ENCODE results near the gene GAS2L3.
"Not testable (repeated sequence)": the region's sequence is repeated elsewhere in the genome, so short reads cannot be mapped to it uniquely, and the experiment has no call there.

Gene GAS2L3

GRCh38 chr12:100591979-100592378 is 18.5 kb downstream of the GAS2L3 start:
- Histone ChIP-seq H3F3A (ENCODE audit: insufficient read depth) (no peaks in the 10 kb centered on the region), H3K9ac (ENCODE audit: low read length) (no peak overlapping the region), H3K79me2 (ENCODE audit: insufficient read depth, low read length) (no peaks in the 10 kb centered on the region), H4K20me1 (ENCODE audit: low read depth, low read length) (0 out of 2 replicates have a peak, but pooled peaks cover 2% of the 10 kb centered on the region), H3K9me2 (replicated peaks; ENCODE audit: insufficient read depth, low read length) (no peaks in the 10 kb centered on the region), H2AFZ (ENCODE audit: low read depth, low read length, severe bottlenecking) (no peak overlapping the region), H3K9me3 (ENCODE audit: insufficient read depth, low read length) (no peaks in the 10 kb centered on the region), H3K4me2 (ENCODE audit: low read depth, low read length, poor library complexity, severe bottlenecking) (no peak overlapping the region), H3K27me3 (ENCODE audit: low read length) (no peaks in the 10 kb centered on the region), H3K27ac (ENCODE audit: low read depth, low read length) (no peak overlapping the region), H3K36me3 (ENCODE audit: low read length) (no peaks in the 10 kb centered on the region), H3K4me3 (ENCODE audit: insufficient read depth, low read length, poor library complexity, severe bottlenecking) (no peak overlapping the region)
- TF ChIP-seq EZH2phosphoT487 (conservative IDR thresholded peaks at IDR 0.05; ENCODE audit: low read length): no peak
- TF ChIP-seq, protein P1, sequence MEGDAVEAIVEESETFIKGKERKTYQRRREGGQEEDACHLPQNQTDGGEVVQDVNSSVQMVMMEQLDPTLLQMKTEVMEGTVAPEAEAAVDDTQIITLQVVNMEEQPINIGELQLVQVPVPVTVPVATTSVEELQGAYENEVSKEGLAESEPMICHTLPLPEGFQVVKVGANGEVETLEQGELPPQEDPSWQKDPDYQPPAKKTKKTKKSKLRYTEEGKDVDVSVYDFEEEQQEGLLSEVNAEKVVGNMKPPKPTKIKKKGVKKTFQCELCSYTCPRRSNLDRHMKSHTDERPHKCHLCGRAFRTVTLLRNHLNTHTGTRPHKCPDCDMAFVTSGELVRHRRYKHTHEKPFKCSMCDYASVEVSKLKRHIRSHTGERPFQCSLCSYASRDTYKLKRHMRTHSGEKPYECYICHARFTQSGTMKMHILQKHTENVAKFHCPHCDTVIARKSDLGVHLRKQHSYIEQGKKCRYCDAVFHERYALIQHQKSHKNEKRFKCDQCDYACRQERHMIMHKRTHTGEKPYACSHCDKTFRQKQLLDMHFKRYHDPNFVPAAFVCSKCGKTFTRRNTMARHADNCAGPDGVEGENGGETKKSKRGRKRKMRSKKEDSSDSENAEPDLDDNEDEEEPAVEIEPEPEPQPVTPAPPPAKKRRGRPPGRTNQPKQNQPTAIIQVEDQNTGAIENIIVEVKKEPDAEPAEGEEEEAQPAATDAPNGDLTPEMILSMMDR (IDR thresholded peaks at IDR 0.05; ENCODE audit: insufficient read depth, low read length, poor library complexity, severe bottlenecking): no peak

- Histone ChIP-seq H2AFZ (ENCODE audit: low read depth, low read length, severe bottlenecking) (no peak overlapping the region), H3K4me3 (ENCODE audit: insufficient read depth, low read length, poor library complexity, severe bottlenecking) (no peak overlapping the region), H4K20me1 (ENCODE audit: low read depth, low read length) (0 out of 2 replicates have a peak, but pooled peaks cover 2% of the 10 kb centered on the region), H3K9me3 (ENCODE audit: insufficient read depth, low read length) (no peaks in the 10 kb centered on the region), H3K9me2 (replicated peaks; ENCODE audit: insufficient read depth, low read length) (no peaks in the 10 kb centered on the region), H3K27me3 (ENCODE audit: low read length) (no peaks in the 10 kb centered on the region), H3K36me3 (ENCODE audit: low read length) (no peaks in the 10 kb centered on the region), H3K27ac (ENCODE audit: low read depth, low read length) (no peak overlapping the region), H3K79me2 (ENCODE audit: insufficient read depth, low read length) (no peaks in the 10 kb centered on the region), H3K9ac (ENCODE audit: low read length) (no peak overlapping the region), H3K4me2 (ENCODE audit: low read depth, low read length, poor library complexity, severe bottlenecking) (no peak overlapping the region), H3F3A (ENCODE audit: insufficient read depth) (no peaks in the 10 kb centered on the region)
- no peak for TF ChIP-seq EZH2phosphoT487 (conservative IDR thresholded peaks at IDR 0.05; ENCODE audit: low read length)
- TF ChIP-seq, protein P1 (IDR thresholded peaks at IDR 0.05; ENCODE audit: insufficient read depth, low read length, poor library complexity, severe bottlenecking): no peak
Measured at GRCh38 chr12:100593490-100593889, 20.0 kb downstream of the GAS2L3 start.

DNA sequence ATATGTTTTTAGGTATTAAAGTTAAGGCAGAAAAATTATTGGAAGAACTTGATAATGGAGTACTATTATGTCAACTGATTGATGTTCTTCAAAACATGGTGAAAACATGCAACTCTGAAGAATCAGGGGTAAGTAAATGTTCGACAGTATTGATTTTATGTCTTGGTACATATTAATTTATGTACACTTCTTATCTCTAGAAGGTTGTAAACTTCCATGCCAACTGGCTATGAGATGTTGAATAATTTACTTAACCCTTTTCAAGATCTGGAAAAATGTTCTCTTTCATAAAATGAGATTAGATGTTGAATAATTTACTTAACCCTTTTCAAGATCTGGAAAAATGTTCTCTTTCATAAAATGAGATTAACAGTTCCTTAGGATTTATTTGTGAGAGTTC is 28.1 kb downstream of the GAS2L3 start:
- Histone ChIP-seq H3K27ac (ENCODE audit: low read depth, low read length) (no peak overlapping the region), H3K9ac (ENCODE audit: low read length) (no peak overlapping the region), H3K9me2 (replicated peaks; ENCODE audit: insufficient read depth, low read length) (no peaks in the 10 kb centered on the region), H3K27me3 (ENCODE audit: low read length) (no peaks in the 10 kb centered on the region), H3F3A (ENCODE audit: insufficient read depth) (no peaks in the 10 kb centered on the region), H3K9me3 (ENCODE audit: insufficient read depth, low read length) (no peaks in the 10 kb centered on the region), H3K4me2 (ENCODE audit: low read depth, low read length, poor library complexity, severe bottlenecking) (no peak overlapping the region), H3K36me3 (ENCODE audit: low read length) (no peaks in the 10 kb centered on the region), H2AFZ (ENCODE audit: low read depth, low read length, severe bottlenecking) (no peak overlapping the region), H3K4me3 (ENCODE audit: insufficient read depth, low read length, poor library complexity, severe bottlenecking) (no peak overlapping the region), H4K20me1 (ENCODE audit: low read depth, low read length) (no peaks in the 10 kb centered on the region), H3K79me2 (ENCODE audit: insufficient read depth, low read length) (no peaks in the 10 kb centered on the region)
- TF ChIP-seq EZH2phosphoT487 (conservative IDR thresholded peaks at IDR 0.05; ENCODE audit: low read length): no peak
- TF ChIP-seq, protein P1 (IDR thresholded peaks at IDR 0.05; ENCODE audit: insufficient read depth, low read length, poor library complexity, severe bottlenecking): no peak

- H2AFZ ChIP-seq (ENCODE audit: low read depth, low read length, severe bottlenecking); H3K4me2 ChIP-seq (ENCODE audit: low read depth, low read length, poor library complexity, severe bottlenecking); H3K36me3 ChIP-seq (ENCODE audit: low read length); H3K4me3 ChIP-seq (ENCODE audit: insufficient read depth, low read length, poor library complexity, severe bottlenecking); H3K27ac ChIP-seq (ENCODE audit: low read depth, low read length); H3K79me2 ChIP-seq (ENCODE audit: insufficient read depth, low read length); H3K27me3 ChIP-seq (ENCODE audit: low read length); H3K9me2 ChIP-seq (replicated peaks; ENCODE audit: insufficient read depth, low read length); H3F3A ChIP-seq (ENCODE audit: insufficient read depth); H4K20me1 ChIP-seq (ENCODE audit: low read depth, low read length); H3K9me3 ChIP-seq (ENCODE audit: insufficient read depth, low read length); H3K9ac ChIP-seq (ENCODE audit: low read length): not testable (repeated sequence)
Measured at GRCh38 chr12:100602997-100603396, 29.5 kb downstream of the GAS2L3 start.
